ENCODE results near the gene CIBAR2. TPM values are rescaled to one million over a fixed set of nuclear protein-coding genes. Genes with fewer than 3 reads are reported as not detected.

CIBAR2 gene
- total and polyA plus RNA-seq, 7 donors: not detected

GRCh38 chr16:85141491-85142128, 29.3 kb upstream of the CIBAR2 start:
- H3K36me3 ChIP-seq: no peaks in the 10 kb centered on the region
- WGBS, 2 donors: 84 to 87% methylated on average over 17 of the region's 17 CpGs
- peaks cover 0 to 27% (median 19%) of the 10 kb centered on the region in 4 donors for H3K4me1 ChIP-seq
- no peaks in the 10 kb centered on the region for H3K27me3 ChIP-seq
- no peaks in the 10 kb centered on the region for H3K9me3 ChIP-seq
- intact Hi-C loops (cut with DNase I): no loop called here
- H3K4me3 ChIP-seq: no peak overlapping the region
- TF ChIP-seq EP300 (IDR thresholded peaks at IDR 0.05) (no peak), POLR2A (IDR thresholded peaks at IDR 0.05) (no peak), CTCF (IDR thresholded peaks at IDR 0.05) (no peak), POLR2AphosphoS5 (IDR thresholded peaks at IDR 0.05) (no peak)
- DNase-seq: no peak
- no peak overlapping the region for H3K27ac ChIP-seq

GRCh38 chr16:85140455-85141012, 28.3 kb upstream of the CIBAR2 start:
- Histone ChIP-seq H3K27ac (no peak overlapping the region), H3K27me3 (no peaks in the 10 kb centered on the region), H3K4me3 (no peak overlapping the region), H3K4me1 (peaks cover 0 to 31% (median 29%) of the 10 kb centered on the region in 4 donors), H3K36me3 (no peaks in the 10 kb centered on the region), H3K9me3 (no peaks in the 10 kb centered on the region)
- no peak for DNase-seq
- intact Hi-C loops (cut with DNase I): no loop called here
- 80 to 94% methylated on average over 12 of the region's 12 CpGs for WGBS, 2 donors
- TF ChIP-seq POLR2AphosphoS5 (IDR thresholded peaks at IDR 0.05) (no peak), CTCF (IDR thresholded peaks at IDR 0.05) (no peak), EP300 (IDR thresholded peaks at IDR 0.05) (no peak), POLR2A (IDR thresholded peaks at IDR 0.05) (no peak)

- Histone ChIP-seq H3K36me3 (no peaks in the 10 kb centered on the region), H3K27ac (no peak overlapping the region), H3K9me3 (no peaks in the 10 kb centered on the region), H3K4me3 (no peak overlapping the region), H3K4me1 (peaks cover 0 to 34% (median 30%) of the 10 kb centered on the region in 4 donors), H3K27me3 (no peaks in the 10 kb centered on the region)
- intact Hi-C loops (cut with DNase I): loop anchor here (5.0 kb wide), 1 partner anchor 62 kb away; no protein-coding TSS in a partner anchor
- DNase-seq: no peak
- WGBS, 2 donors: 65% methylated on average over 9 of the region's 9 CpGs
- no peak for TF ChIP-seq EP300 (IDR thresholded peaks at IDR 0.05)
- no peak for TF ChIP-seq POLR2AphosphoS5 (IDR thresholded peaks at IDR 0.05)
- no peak for TF ChIP-seq POLR2A (IDR thresholded peaks at IDR 0.05)
- no peak for TF ChIP-seq CTCF (IDR thresholded peaks at IDR 0.05)
Observed at GRCh38 chr16:85139881-85140339, 27.6 kb upstream of the CIBAR2 start.

GRCh38 chr16:85138825-85139627, 26.8 kb upstream of the CIBAR2 start:
- peak overlapping the region in 1 of 4 donors; percentile 85 for H3K27ac ChIP-seq
- no peaks in the 10 kb centered on the region for H3K27me3 ChIP-seq
- no peak overlapping the region for H3K4me3 ChIP-seq
- intact Hi-C loops (cut with DNase I): loop anchor here (5.0 kb wide), 1 partner anchor 63 kb away; no protein-coding TSS in a partner anchor
- no peaks in the 10 kb centered on the region for H3K9me3 ChIP-seq
- no peak for TF ChIP-seq POLR2AphosphoS5 (IDR thresholded peaks at IDR 0.05)
- TF ChIP-seq EP300 (IDR thresholded peaks at IDR 0.05): no peak
- TF ChIP-seq POLR2A (IDR thresholded peaks at IDR 0.05): no peak
- TF ChIP-seq CTCF (IDR thresholded peaks at IDR 0.05): no peak
- H3K4me1 ChIP-seq: peaks cover 0 to 34% (median 30%) of the 10 kb centered on the region in 4 donors
- no peak for DNase-seq
- WGBS, 2 donors: 70 to 82% methylated on average over 16 of the region's 16 CpGs
- H3K36me3 ChIP-seq: no peaks in the 10 kb centered on the region

Data from sigmoid colon (tissue), 7 donors.